Measurements from ENCODE around the gene GEMIN4. TPM values are rescaled to one million over a fixed set of nuclear protein-coding genes. Genes with fewer than 3 reads are reported as not detected.
A peak's percentile ranks its signal among the peaks of the same experiment; 100 is the strongest.
"Not testable (repeated sequence)": the region's sequence is repeated elsewhere in the genome, so short reads cannot be mapped to it uniquely, and the experiment has no call there.

The GEMIN4 gene
- total and polyA plus RNA-seq, 2 experiments from 2014 or later: 23.7 to 24.8 TPM

DNA sequence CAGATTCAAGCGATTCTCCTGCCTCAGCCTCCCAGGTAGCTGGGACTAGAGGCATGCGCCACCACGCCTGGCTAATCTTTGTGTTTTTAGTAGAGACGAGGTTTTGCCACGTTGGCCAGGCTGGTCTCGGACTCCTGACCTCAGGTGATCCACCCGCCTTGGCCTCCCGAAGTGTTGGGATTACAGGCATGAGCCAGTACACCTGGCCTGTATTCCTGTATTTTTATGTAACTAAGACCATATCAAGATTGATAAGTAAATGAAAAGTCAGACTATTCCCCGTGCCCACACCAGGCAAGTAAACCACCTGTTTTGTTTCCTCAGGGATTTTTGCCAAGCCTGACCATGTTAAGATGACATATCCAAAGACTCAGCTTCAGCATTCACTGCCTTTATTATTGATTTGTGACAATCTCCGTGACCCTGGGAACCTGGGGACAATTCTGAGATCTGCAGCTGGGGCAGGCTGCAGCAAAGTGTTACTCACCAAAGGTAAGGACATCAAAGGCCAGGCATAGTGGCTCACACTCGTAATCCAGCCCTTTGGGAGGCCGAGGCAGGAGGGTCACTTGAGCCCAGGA lies 35.7 kb upstream of the GEMIN4 start:
- no peak for DNase-seq (ENCODE audit: low read depth in 1 of 2, low spot score in 1 of 2)
- no peaks in the 10 kb centered on the region for H3K9me3 ChIP-seq (ENCODE audit: low read depth)
- no peak overlapping the region for H3K4me3 ChIP-seq
- peaks cover 6% of the 10 kb centered on the region for H3K36me3 ChIP-seq
- peaks cover 7% of the 10 kb centered on the region for H3K4me1 ChIP-seq (ENCODE audit: low read depth)
- no peaks in the 10 kb centered on the region for H3K27me3 ChIP-seq
- H3K27ac ChIP-seq: no peak overlapping the region
- TF ChIP-seq, protein P1, sequence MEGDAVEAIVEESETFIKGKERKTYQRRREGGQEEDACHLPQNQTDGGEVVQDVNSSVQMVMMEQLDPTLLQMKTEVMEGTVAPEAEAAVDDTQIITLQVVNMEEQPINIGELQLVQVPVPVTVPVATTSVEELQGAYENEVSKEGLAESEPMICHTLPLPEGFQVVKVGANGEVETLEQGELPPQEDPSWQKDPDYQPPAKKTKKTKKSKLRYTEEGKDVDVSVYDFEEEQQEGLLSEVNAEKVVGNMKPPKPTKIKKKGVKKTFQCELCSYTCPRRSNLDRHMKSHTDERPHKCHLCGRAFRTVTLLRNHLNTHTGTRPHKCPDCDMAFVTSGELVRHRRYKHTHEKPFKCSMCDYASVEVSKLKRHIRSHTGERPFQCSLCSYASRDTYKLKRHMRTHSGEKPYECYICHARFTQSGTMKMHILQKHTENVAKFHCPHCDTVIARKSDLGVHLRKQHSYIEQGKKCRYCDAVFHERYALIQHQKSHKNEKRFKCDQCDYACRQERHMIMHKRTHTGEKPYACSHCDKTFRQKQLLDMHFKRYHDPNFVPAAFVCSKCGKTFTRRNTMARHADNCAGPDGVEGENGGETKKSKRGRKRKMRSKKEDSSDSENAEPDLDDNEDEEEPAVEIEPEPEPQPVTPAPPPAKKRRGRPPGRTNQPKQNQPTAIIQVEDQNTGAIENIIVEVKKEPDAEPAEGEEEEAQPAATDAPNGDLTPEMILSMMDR (IDR thresholded peaks at IDR 0.05; ENCODE audit: low read depth, low read length): no peak

DNA sequence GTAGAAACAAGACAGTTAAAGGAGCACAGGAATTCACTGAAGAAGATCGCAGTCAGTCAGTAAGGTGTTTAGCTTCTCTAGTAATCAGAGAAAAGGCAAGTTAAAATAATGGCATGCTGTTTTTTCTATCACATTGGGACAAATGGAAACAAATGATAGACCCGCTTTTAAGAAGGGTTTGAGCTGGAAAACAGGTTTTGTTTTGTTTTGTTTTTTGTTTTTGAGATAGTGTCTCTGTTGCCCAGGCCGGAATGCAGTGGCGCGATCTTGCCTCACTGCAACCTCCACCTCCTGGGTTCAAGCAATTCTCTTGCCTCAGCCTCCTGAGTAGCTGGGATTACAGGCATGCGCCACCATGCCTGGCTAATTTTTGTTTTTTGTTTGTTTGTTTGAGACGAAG lies 33.8 kb upstream of the GEMIN4 start:
- not testable (repeated sequence) for H3K27me3 ChIP-seq; H3K9me3 ChIP-seq (ENCODE audit: low read depth); H3K4me1 ChIP-seq (ENCODE audit: low read depth); DNase-seq (ENCODE audit: low read depth in 1 of 2, low spot score in 1 of 2); H3K27ac ChIP-seq; H3K36me3 ChIP-seq; H3K4me3 ChIP-seq

DNA sequence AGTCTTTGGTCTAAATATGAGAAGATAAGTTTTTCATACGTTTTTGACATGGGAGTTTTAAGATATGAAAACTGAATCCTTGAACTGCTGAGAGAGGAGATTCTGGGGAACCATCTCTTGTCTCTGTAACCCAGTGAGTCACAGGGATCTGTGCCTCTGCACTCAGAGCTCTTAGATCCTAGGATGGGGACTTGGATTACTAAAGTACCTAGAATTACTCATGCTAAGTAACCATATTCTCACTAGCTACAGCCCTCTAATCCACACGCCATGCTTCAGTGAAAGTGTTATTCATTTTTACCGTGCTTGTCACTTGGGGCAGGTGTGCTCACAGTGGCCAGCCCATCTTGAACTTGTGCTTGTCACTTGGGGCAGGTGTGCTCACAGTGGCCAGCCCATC lies 32.1 kb upstream of the GEMIN4 start:
- DNase-seq (ENCODE audit: low read depth in 1 of 2, low spot score in 1 of 2): no peak
- TF ChIP-seq, protein P1 (IDR thresholded peaks at IDR 0.05; ENCODE audit: low read depth, low read length): no peak
- Histone ChIP-seq H3K4me3 (no peak overlapping the region), H3K9me3 (ENCODE audit: low read depth) (no peaks in the 10 kb centered on the region), H3K27ac (no peak overlapping the region), H3K36me3 (no peaks in the 10 kb centered on the region), H3K27me3 (no peaks in the 10 kb centered on the region), H3K4me1 (ENCODE audit: low read depth) (peaks cover 7% of the 10 kb centered on the region)

DNA sequence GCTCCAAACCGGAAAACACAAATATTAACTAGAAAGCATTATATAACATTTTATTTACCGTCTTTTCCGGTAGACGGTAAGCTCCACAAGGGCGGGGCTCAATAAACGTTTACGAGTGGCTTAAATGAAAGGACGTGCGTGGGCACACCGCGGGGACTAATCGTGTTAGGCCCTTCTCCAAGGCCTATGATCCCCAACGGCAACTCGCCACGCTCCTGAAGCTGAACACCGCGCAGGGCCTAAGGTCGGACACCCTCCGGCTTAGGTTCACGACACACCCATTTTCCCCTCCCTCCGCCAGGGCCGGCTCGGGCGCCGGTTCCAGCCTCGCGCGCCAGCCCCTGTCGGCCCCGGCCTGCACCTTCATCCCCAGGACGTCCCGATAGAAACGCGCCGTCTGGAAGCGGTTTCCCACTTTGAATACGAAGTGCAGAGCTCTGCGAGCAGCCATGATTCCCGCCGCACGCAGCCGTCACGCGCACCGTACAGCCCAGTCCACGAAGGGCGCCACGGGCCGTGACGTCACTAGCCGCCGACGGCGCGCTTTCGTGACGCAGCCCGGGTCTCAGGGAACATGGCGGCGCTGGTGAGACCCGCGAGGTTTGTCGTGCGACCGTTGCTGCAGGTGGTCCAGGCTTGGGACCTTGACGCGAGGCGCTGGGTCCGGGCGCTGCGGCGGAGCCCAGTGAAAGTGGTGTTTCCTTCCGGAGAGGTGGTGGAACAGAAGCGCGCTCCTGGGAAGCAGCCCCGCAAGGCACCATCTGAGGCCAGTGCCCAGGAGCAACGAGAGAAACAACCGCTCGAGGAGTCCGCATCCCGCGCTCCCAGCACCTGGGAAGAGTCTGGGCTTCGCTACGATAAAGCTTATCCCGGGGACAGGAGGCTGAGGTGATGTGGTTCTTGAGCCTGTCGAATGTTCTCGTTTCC lies 30.0 kb upstream of the GEMIN4 start, which contains the start of the genes GLOD4 and MRM3:
GLOD4 (minus strand) TSS at position 476 of the 927 bp plus-strand sequence; CDS start at position 451, 25 bp downstream.
MRM3 (plus strand) TSS at position 549 of the 927 bp plus-strand sequence; CDS start at position 575, 26 bp downstream.
- Histone ChIP-seq H3K36me3 (peaks cover 13% of the 10 kb centered on the region), H3K27me3 (no peaks in the 10 kb centered on the region), H3K27ac (peak within 1 kb of the TSS; percentile 85), H3K9me3 (ENCODE audit: low read depth) (no peaks in the 10 kb centered on the region), H3K4me3 (peak within 1 kb of the TSS; percentile 76), H3K4me1 (ENCODE audit: low read depth) (peaks cover 7% of the 10 kb centered on the region)
- peak; percentile 91 to 92 for DNase-seq (ENCODE audit: low read depth in 1 of 2, low spot score in 1 of 2)
- TF ChIP-seq, protein P1 (IDR thresholded peaks at IDR 0.05; ENCODE audit: low read depth, low read length): no peak

DNA sequence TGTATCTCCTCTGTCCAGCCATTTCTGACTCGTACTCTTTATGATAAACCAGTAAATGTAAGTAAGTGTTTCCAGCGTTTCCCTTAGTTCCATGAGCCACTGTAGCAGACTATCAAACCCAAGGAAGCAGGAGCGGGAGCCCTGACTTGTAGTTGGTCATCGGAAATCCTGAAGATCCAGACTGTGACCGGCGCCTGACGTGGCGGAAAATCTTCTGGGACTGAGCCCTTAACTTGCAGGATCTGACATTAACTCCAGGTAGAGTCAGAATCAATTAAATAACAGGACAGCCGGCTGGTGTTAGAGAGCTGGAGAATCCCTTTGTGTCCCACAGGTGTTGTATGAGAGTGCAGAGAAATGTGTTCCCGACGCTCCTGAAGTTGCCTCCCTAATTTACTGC lies 26.0 kb upstream of the GEMIN4 start:
- H3K9me3 ChIP-seq (ENCODE audit: low read depth): no peaks in the 10 kb centered on the region
- no peaks in the 10 kb centered on the region for H3K27me3 ChIP-seq
- H3K4me3 ChIP-seq: no peak overlapping the region
- TF ChIP-seq, protein P1 (IDR thresholded peaks at IDR 0.05; ENCODE audit: low read depth, low read length): no peak
- no peak overlapping the region for H3K27ac ChIP-seq
- peaks cover 46% of the 10 kb centered on the region for H3K36me3 ChIP-seq
- H3K4me1 ChIP-seq (ENCODE audit: low read depth): peaks cover 3% of the 10 kb centered on the region
- no peak for DNase-seq (ENCODE audit: low read depth in 1 of 2, low spot score in 1 of 2)

DNA sequence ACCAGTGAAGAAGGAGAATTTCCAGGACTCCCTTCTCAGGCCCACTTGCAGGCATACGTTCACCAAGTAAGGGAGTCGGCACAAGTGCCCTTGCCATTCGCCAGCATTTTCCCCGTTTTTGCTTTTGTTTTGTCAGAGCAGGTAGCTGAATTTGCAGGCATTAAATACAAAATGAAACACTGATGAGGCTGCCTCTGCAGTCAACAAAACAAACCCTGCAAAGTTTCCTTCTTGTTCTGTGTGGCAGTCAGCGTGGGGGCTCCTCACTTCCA lies 22.2 kb upstream of the GEMIN4 start:
- Histone ChIP-seq H3K27me3 (no peaks in the 10 kb centered on the region), H3K4me3 (no peak overlapping the region), H3K36me3 (peaks cover 70% of the 10 kb centered on the region), H3K27ac (no peak overlapping the region), H3K9me3 (ENCODE audit: low read depth) (no peaks in the 10 kb centered on the region), H3K4me1 (ENCODE audit: low read depth) (no peaks in the 10 kb centered on the region)
- DNase-seq (ENCODE audit: low read depth in 1 of 2, low spot score in 1 of 2): no peak
- TF ChIP-seq, protein P1 (IDR thresholded peaks at IDR 0.05; ENCODE audit: low read depth, low read length): no peak

Data from cardiac muscle cell (in vitro differentiated cells and primary cell).